HepG2 (cell line): ENCODE data around the gene ABCC8. TPM values are rescaled to one million over a fixed set of nuclear protein-coding genes. Genes with fewer than 3 reads are reported as not detected.
A peak's percentile ranks its signal among the peaks of the same experiment; 100 is the strongest.

Source experiments
- BCL6 ChIP-seq: IDR thresholded peaks from 2 replicates; pipeline ENCODE4 v1.6.1; 2016; ENCODE audit warnings: missing genetic modification reagents, missing compliant biosample characterization
- HNF4G ChIP-seq, 2 experiments: sonication (generic) in 1 of 2; formaldehyde crosslinking in 1 of 2; IDR thresholded peaks; 2 replicates each; pipeline versions ENCODE4 v1.4.0 to v1.6.1; 2011 to 2020; ENCODE audit warnings: borderline replicate concordance in 2 of 2, low read depth in 2 of 2, mild to moderate bottlenecking in 2 of 2, low read length in 1 of 2, missing genetic modification reagents in 1 of 2, moderate library complexity in 1 of 2
- MED8 ChIP-seq: sonication (generic); formaldehyde crosslinking; IDR thresholded peaks from 2 replicates; pipeline ENCODE4 v1.8.1; 2023; ENCODE audit warnings: mild to moderate bottlenecking, missing genetic modification reagents; ENCODE audit not compliant: insufficient replicate concordance
- PLRG1 ChIP-seq: fragments of 450-650 bp; conservative IDR thresholded peaks from 2 replicates; pipeline ENCODE4 v1.6.1; 2016
- POLR2G ChIP-seq: fragments of 200-400 bp; formaldehyde crosslinking; IDR thresholded peaks from 2 replicates; pipeline ENCODE4 v1.6.1; 2018; ENCODE audit warnings: mild to moderate bottlenecking, low read depth, low read length, moderate library complexity
- RXRB ChIP-seq: IDR thresholded peaks from 2 replicates; pipeline ENCODE4 v1.6.1; 2016; ENCODE audit warnings: borderline replicate concordance, missing genetic modification reagents, missing compliant biosample characterization
- SMARCC2 ChIP-seq: fragments of 450-650 bp; IDR thresholded peaks from 2 replicates; pipeline ENCODE4 v1.6.1; 2017; ENCODE audit warnings: antibody characterized with exemption, mild to moderate bottlenecking
- ZNF251 ChIP-seq: sonication (generic); formaldehyde crosslinking; IDR thresholded peaks from 2 replicates; pipeline ENCODE4 v1.9.0; 2021; ENCODE audit warnings: mild to moderate bottlenecking, missing genetic modification reagents
- ZNF256 ChIP-seq: sonication (generic); formaldehyde crosslinking; conservative IDR thresholded peaks from 2 replicates; pipeline ENCODE4 v1.4.0; 2020; ENCODE audit warnings: missing genetic modification reagents
- ZNF3 ChIP-seq: IDR thresholded peaks from 2 replicates; pipeline ENCODE4 v1.7.0; 2017; ENCODE audit warnings: inconsistent platforms
- ZNF33B ChIP-seq: sonication (generic); formaldehyde crosslinking; IDR thresholded peaks from 2 replicates; pipeline ENCODE4 v1.5.1; 2020; ENCODE audit warnings: mild to moderate bottlenecking, missing genetic modification reagents
- ZNF569 ChIP-seq: sonication (generic); formaldehyde crosslinking; IDR thresholded peaks from 2 replicates; pipeline ENCODE4 v1.5.0; 2020; ENCODE audit warnings: mild to moderate bottlenecking, missing genetic modification reagents, moderate library complexity, borderline replicate concordance
- ZNF75D ChIP-seq: sonication (generic); formaldehyde crosslinking; IDR thresholded peaks from 2 replicates; pipeline ENCODE4 v1.8.1; 2023; ENCODE audit warnings: missing genetic modification reagents, mild to moderate bottlenecking, borderline replicate concordance
- ZNF883 ChIP-seq: sonication (generic); formaldehyde crosslinking; IDR thresholded peaks from 2 replicates; pipeline ENCODE4 v1.5.1; 2020; ENCODE audit warnings: mild to moderate bottlenecking, missing genetic modification reagents; ENCODE audit errors: not compliant biosample characterization
- polyA plus RNA-seq, 8 experiments: library from polyadenylated mRNA; depleted of rRNA in 3 of 8; stranded (reverse) in 7 of 8; unstranded in 1 of 8; fragments of >200 nt; fragmentation: Illumina TruSeq in 4 of 8; extraction: Trizol in 4 of 8; gene quantifications; 2 replicates each; pipeline versions ENCODE4 v1.2.1 to v1.2.3, GENCODE V29; 2011 to 2016; ENCODE audit warnings: low read depth in 4 of 8, missing spikeins in 1 of 8, mixed read lengths in 1 of 8; ENCODE audit not compliant: insufficient read depth in 1 of 8
- total RNA-seq, 5 experiments: library from RNA; depleted of rRNA; stranded (reverse); fragments of >200 nt; fragmentation: Illumina TruSeq; extraction: Trizol; gene quantifications; 2 replicates each; pipeline ENCODE4 v1.2.3, GENCODE V29; 2016; ENCODE audit warnings: low read depth in 1 of 5
- TF ChIP-seq, protein P1 (sequence below): sonication (generic); formaldehyde crosslinking; IDR thresholded peaks from 2 replicates; pipeline ENCODE4 v1.8.1; 2022; ENCODE audit warnings: low read depth, mild to moderate bottlenecking, missing genetic modification reagents
- TF ChIP-seq, protein P2 (sequence below): sonication (generic); formaldehyde crosslinking; IDR thresholded peaks from 2 replicates; pipeline ENCODE4 v1.4.0; 2020; ENCODE audit warnings: missing genetic modification reagents
- TF ChIP-seq, protein P3 (sequence below): IDR thresholded peaks from 2 replicates; pipeline ENCODE4 v1.6.1; 2016; ENCODE audit warnings: low read depth, control low read depth
- TF ChIP-seq, protein P4 (sequence below): sonication (generic); formaldehyde crosslinking; IDR thresholded peaks from 2 replicates; pipeline ENCODE4 v1.4.0; 2020; ENCODE audit warnings: mild to moderate bottlenecking, missing genetic modification reagents

Gene ABCC8
- total and polyA plus RNA-seq, 2 of the 13 experiments (the other 11 are each of a cell fraction or from before 2014, with no cell fraction given) = not detected

DNA sequence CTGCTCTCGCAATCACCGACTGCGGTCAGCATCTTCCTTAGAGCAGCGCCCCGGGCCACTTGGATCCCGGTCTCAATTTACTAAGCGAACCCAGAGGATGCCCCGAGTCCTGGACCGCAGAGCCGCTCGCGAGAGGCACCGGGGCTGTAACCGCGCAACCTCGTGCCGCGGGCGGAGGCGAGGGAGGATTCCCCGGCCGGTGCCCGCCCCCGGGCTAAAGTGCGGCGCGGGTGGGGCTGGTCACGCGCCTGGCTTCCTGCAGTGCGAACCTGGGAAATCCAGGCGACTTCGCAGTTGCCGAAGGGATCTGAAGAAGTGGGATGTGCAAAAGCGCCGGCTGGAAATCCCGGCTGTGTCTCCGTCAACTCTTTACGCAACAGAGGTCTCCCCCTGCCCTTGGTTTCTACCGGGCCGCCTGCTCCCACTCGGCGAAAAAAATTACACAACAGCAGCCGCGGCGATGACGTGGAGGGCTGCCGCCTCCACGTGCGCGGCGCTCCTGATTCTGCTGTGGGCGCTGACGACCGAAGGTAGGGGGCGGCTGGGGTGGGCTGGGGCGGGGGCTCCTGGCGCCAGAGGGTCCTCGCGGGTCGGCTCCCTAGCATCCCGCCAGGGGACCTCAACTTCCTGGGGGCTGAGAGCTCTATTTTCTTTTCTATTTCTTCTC, 125.0 kb downstream of the ABCC8 start, which contains the start of gene NCR3LG1 (continued):
- TF ChIP-seq HNF4G (IDR thresholded peaks at IDR 0.05; ENCODE audit: borderline replicate concordance, low read depth, low read length) (no peak), HNF4G (CRISPR knock-in tag; IDR thresholded peaks at IDR 0.05; ENCODE audit: borderline replicate concordance, low read depth) (peak; percentile 68; the same call in 1 of the 2 replicates), POLR2G (peak; percentile 63), ZNF75D (CRISPR knock-in tag) (no peak), ZNF569 (no peak), RXRB (0 out of 2 replicates have a peak, but pooled peaks have one; percentile 29), ZNF33B (CRISPR knock-in tag) (peak; percentile 50; the same call in 1 of the 2 replicates), SMARCC2 (no peak), PLRG1 (no peak), BCL6 (peak; percentile 61; the same call in 1 of the 2 replicates), MED8 (CRISPR knock-in tag) (no peak), ZNF883 (CRISPR knock-in tag) (peak; percentile 74), ZNF251 (CRISPR knock-in tag) (no peak), ZNF256 (CRISPR knock-in tag) (0 out of 2 replicates have a peak, but pooled peaks have one; percentile 54), ZNF3 (CRISPR knock-in tag) (no peak)
- TF ChIP-seq, protein P1, sequence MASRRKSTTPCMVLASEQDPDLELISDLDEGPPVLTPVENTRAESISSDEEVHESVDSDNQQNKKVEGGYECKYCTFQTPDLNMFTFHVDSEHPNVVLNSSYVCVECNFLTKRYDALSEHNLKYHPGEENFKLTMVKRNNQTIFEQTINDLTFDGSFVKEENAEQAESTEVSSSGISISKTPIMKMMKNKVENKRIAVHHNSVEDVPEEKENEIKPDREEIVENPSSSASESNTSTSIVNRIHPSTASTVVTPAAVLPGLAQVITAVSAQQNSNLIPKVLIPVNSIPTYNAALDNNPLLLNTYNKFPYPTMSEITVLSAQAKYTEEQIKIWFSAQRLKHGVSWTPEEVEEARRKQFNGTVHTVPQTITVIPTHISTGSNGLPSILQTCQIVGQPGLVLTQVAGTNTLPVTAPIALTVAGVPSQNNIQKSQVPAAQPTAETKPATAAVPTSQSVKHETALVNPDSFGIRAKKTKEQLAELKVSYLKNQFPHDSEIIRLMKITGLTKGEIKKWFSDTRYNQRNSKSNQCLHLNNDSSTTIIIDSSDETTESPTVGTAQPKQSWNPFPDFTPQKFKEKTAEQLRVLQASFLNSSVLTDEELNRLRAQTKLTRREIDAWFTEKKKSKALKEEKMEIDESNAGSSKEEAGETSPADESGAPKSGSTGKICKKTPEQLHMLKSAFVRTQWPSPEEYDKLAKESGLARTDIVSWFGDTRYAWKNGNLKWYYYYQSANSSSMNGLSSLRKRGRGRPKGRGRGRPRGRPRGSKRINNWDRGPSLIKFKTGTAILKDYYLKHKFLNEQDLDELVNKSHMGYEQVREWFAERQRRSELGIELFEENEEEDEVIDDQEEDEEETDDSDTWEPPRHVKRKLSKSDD (CRISPR knock-in tag) = peak; percentile 31; the same call in 1 of the 2 replicates
- TF ChIP-seq, protein P2, sequence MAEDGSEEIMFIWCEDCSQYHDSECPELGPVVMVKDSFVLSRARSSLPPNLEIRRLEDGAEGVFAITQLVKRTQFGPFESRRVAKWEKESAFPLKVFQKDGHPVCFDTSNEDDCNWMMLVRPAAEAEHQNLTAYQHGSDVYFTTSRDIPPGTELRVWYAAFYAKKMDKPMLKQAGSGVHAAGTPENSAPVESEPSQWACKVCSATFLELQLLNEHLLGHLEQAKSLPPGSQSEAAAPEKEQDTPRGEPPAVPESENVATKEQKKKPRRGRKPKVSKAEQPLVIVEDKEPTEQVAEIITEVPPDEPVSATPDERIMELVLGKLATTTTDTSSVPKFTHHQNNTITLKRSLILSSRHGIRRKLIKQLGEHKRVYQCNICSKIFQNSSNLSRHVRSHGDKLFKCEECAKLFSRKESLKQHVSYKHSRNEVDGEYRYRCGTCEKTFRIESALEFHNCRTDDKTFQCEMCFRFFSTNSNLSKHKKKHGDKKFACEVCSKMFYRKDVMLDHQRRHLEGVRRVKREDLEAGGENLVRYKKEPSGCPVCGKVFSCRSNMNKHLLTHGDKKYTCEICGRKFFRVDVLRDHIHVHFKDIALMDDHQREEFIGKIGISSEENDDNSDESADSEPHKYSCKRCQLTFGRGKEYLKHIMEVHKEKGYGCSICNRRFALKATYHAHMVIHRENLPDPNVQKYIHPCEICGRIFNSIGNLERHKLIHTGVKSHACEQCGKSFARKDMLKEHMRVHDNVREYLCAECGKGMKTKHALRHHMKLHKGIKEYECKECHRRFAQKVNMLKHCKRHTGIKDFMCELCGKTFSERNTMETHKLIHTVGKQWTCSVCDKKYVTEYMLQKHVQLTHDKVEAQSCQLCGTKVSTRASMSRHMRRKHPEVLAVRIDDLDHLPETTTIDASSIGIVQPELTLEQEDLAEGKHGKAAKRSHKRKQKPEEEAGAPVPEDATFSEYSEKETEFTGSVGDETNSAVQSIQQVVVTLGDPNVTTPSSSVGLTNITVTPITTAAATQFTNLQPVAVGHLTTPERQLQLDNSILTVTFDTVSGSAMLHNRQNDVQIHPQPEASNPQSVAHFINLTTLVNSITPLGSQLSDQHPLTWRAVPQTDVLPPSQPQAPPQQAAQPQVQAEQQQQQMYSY = peak; percentile 44; the same call in 1 of the 2 replicates
- TF ChIP-seq, protein P3, sequence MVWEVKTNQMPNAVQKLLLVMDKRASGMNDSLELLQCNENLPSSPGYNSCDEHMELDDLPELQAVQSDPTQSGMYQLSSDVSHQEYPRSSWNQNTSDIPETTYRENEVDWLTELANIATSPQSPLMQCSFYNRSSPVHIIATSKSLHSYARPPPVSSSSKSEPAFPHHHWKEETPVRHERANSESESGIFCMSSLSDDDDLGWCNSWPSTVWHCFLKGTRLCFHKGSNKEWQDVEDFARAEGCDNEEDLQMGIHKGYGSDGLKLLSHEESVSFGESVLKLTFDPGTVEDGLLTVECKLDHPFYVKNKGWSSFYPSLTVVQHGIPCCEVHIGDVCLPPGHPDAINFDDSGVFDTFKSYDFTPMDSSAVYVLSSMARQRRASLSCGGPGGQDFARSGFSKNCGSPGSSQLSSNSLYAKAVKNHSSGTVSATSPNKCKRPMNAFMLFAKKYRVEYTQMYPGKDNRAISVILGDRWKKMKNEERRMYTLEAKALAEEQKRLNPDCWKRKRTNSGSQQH (CRISPR knock-in tag) = no peak
- TF ChIP-seq, protein P4, sequence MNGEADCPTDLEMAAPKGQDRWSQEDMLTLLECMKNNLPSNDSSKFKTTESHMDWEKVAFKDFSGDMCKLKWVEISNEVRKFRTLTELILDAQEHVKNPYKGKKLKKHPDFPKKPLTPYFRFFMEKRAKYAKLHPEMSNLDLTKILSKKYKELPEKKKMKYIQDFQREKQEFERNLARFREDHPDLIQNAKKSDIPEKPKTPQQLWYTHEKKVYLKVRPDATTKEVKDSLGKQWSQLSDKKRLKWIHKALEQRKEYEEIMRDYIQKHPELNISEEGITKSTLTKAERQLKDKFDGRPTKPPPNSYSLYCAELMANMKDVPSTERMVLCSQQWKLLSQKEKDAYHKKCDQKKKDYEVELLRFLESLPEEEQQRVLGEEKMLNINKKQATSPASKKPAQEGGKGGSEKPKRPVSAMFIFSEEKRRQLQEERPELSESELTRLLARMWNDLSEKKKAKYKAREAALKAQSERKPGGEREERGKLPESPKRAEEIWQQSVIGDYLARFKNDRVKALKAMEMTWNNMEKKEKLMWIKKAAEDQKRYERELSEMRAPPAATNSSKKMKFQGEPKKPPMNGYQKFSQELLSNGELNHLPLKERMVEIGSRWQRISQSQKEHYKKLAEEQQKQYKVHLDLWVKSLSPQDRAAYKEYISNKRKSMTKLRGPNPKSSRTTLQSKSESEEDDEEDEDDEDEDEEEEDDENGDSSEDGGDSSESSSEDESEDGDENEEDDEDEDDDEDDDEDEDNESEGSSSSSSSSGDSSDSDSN (CRISPR knock-in tag) = peak; percentile 34; the same call in 1 of the 2 replicates
